ENCODE data around the gene LAPTM4A.

DNA sequence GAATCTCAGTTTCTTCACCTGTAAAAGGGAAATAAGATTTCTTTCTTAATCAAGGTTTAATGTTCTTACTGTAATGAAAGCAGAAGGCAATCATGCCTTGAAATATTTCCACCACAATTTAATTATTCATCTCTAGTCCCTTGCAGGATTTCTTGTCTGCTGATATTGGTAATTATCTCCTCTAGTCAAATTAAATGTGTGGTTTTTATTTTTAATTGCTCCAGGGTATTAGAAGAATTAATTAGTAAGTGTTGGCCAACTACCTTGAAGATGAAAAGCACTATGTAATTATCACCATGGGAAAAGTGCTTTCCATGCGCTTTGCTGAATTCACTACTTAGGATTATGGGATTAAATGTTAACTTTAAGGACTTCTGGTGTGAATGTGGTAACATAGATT is 8.7 kb upstream of the LAPTM4A start:
- TF ChIP-seq POLR2A (IDR thresholded peaks at IDR 0.05; ENCODE audit: low read depth, low read length) (no peak), MXI1 (IDR thresholded peaks at IDR 0.05; ENCODE audit: borderline replicate concordance, low read depth, low read length) (no peak)
